GM23338 (cell line): ENCODE data around the gene KMT2C. TPM values are rescaled to one million over a fixed set of nuclear protein-coding genes. Genes with fewer than 3 reads are reported as not detected.
A peak's percentile ranks its signal among the peaks of the same experiment; 100 is the strongest.
"Not testable (repeated sequence)": the region's sequence is repeated elsewhere in the genome, so short reads cannot be mapped to it uniquely, and the experiment has no call there.

Experiments used
- ATAC-seq: fragments of 200-7000 bp; cut with Tn5 transposase; 3 replicates; pipeline ENCODE4 v1.9.1; 2020
- DNase-seq: peaks from one replicate; pipeline ENCODE4 v3.0.0-alpha.2; 2015; ENCODE audit warnings: low spot score
- H2AFZ ChIP-seq: fragments of 200-600 bp; sonication (generic); 2 replicates; pipeline ENCODE4 v1.8.0; 2016; ENCODE audit warnings: antibody characterized with exemption, mild to moderate bottlenecking, moderate library complexity
- H3F3A ChIP-seq: fragments of 200-600 bp; sonication (generic); replicated peaks from 2 replicates; pipeline ENCODE4 v1.8.0; 2017; ENCODE audit warnings: antibody characterized with exemption, mixed run types, low read depth
- H3K27ac ChIP-seq: fragments of 200-600 bp; sonication (generic); 2 replicates; pipeline ENCODE4 v1.6.1; 2016; ENCODE audit warnings: low read depth
- H3K27me3 ChIP-seq: fragments of 200-600 bp; sonication (generic); 2 replicates; pipeline ENCODE4 v1.8.0; 2016; ENCODE audit warnings: mild to moderate bottlenecking, mixed run types, moderate library complexity; ENCODE audit not compliant: insufficient read depth
- H3K36me3 ChIP-seq: fragments of 200-600 bp; sonication (generic); 2 replicates; pipeline ENCODE4 v1.8.0; 2016; ENCODE audit warnings: mild to moderate bottlenecking; ENCODE audit not compliant: insufficient read depth
- H3K4me1 ChIP-seq: fragments of 200-600 bp; sonication (generic); 2 replicates; pipeline ENCODE4 v1.8.0; 2016; ENCODE audit warnings: mild to moderate bottlenecking, moderate library complexity; ENCODE audit not compliant: insufficient read depth
- H3K4me2 ChIP-seq: fragments of 200-600 bp; sonication (generic); 2 replicates; pipeline ENCODE4 v1.7.1; 2017; ENCODE audit warnings: mixed run types
- H3K4me3 ChIP-seq: fragments of 200-600 bp; sonication (generic); 2 replicates; pipeline ENCODE4 v1.6.1; 2016; ENCODE audit warnings: mixed run types
- H3K79me2 ChIP-seq: fragments of 200-600 bp; sonication (generic); replicated peaks from 2 replicates; pipeline ENCODE4 v1.8.0; 2017; ENCODE audit warnings: mild to moderate bottlenecking; ENCODE audit not compliant: insufficient read depth
- H3K9me2 ChIP-seq: fragments of 200-600 bp; sonication (generic); 2 replicates; pipeline ENCODE4 v1.8.0; 2017; ENCODE audit not compliant: insufficient read depth
- H4K20me1 ChIP-seq: fragments of 200-600 bp; sonication (generic); replicated peaks from 2 replicates; pipeline ENCODE4 v1.8.0; 2017; ENCODE audit warnings: mild to moderate bottlenecking; ENCODE audit not compliant: insufficient read depth
- H3K27ac Mint-ChIP-seq: 2 replicates; pipeline ENCODE4 v1.8.0; 2020; ENCODE audit warnings: inconsistent platforms, mild to moderate bottlenecking, moderate library complexity, mixed read lengths
- H3K27me3 Mint-ChIP-seq: 3 replicates; pipeline ENCODE4 v1.8.0; 2022; ENCODE audit warnings: low read depth, mild to moderate bottlenecking, moderate library complexity, mixed read lengths, inconsistent platforms; ENCODE audit not compliant: insufficient read depth, poor library complexity
- H3K36me3 Mint-ChIP-seq: 3 replicates; pipeline ENCODE4 v1.8.0; 2021; ENCODE audit warnings: low read depth, mild to moderate bottlenecking, inconsistent platforms, moderate library complexity, mixed read lengths
- H3K4me1 Mint-ChIP-seq: 3 replicates; pipeline ENCODE4 v1.8.0; 2020; ENCODE audit warnings: mild to moderate bottlenecking, inconsistent platforms, mixed read lengths
- H3K4me3 Mint-ChIP-seq: 3 replicates; pipeline ENCODE4 v1.8.0; 2021; ENCODE audit warnings: moderate library complexity, mild to moderate bottlenecking, inconsistent platforms, mixed read lengths
- H3K9me3 Mint-ChIP-seq: 3 replicates; pipeline ENCODE4 v1.8.0; 2020; ENCODE audit warnings: moderate library complexity, mild to moderate bottlenecking, inconsistent platforms, mixed read lengths
- CREB1 ChIP-seq: fragments of 250-450 bp; sonication (Bioruptor Pico); IDR thresholded peaks from 2 replicates; pipeline ENCODE4 v1.5.0; 2020; ENCODE audit warnings: low read depth, mild to moderate bottlenecking, moderate library complexity
- CTCF ChIP-seq, 2 experiments: fragments of 200-600 bp in 1 of 2; sonication (generic) in 1 of 2; conservative IDR thresholded peaks; 2 replicates each; pipeline versions ENCODE4 v1.5.1 to v1.6.1; 2016 to 2017; ENCODE audit warnings: antibody characterized with exemption in 2 of 2, low read depth in 2 of 2, mild to moderate bottlenecking in 2 of 2, moderate library complexity in 1 of 2
- ZNF114 ChIP-seq: fragments of 250-450 bp; sonication (Bioruptor Pico); IDR thresholded peaks from 2 replicates; pipeline ENCODE4 v1.5.0; 2020; ENCODE audit warnings: mild to moderate bottlenecking, moderate library complexity
- ZNF331 ChIP-seq: fragments of 250-450 bp; sonication (Bioruptor Pico); IDR thresholded peaks from 2 replicates; pipeline ENCODE4 v1.5.0; 2020; ENCODE audit warnings: low read depth, mild to moderate bottlenecking, moderate library complexity
- polyA plus RNA-seq: library from polyadenylated mRNA; unstranded; fragments of >200 nt; fragmentation: Nextera tagmentation; extraction: Ambion mirVana; gene quantifications from 2 replicates; pipeline ENCODE4 v1.2.1, GENCODE V29; 2016
- total RNA-seq: library from RNA; depleted of rRNA; stranded (reverse); fragments of >200 nt; shearing (Covaris generic); gene quantifications from 2 replicates; pipeline ENCODE4 v1.2.3, GENCODE V29; 2014

Gene KMT2C
- total and polyA plus RNA-seq, 2 experiments from 2014 or later = 11.4 to 39.0 TPM

DNA sequence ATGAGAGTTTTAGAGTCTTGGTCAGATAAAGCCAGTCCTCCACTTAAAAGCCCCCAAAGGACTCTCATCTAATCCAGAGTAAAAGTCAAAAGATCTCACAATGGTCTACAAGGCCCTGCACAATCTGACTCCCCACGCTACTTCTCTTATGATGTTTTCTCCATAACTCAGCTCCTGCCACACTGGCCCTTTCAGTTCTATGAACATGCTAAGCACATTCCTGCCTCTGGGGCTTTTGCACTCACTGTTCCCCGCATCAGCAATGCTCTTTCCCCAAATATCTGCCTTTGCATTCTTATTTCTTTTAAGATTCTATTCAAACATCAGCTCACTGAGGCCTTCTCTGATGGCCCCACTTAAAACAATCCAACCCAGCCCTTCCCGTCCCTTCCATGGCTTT lies 41.6 kb downstream of the KMT2C start:
- H3K79me2 ChIP-seq = peaks cover 98% of the 10 kb centered on the region
- not testable (repeated sequence) for H3K4me3 ChIP-seq, H3F3A ChIP-seq, H3K9me2 ChIP-seq, H3K36me3 Mint-ChIP-seq, H4K20me1 ChIP-seq, H3K4me2 ChIP-seq, H3K27me3 ChIP-seq, H3K4me1 ChIP-seq, H3K4me3 Mint-ChIP-seq, H3K9me3 Mint-ChIP-seq, H3K27ac ChIP-seq, H3K36me3 ChIP-seq, H2AFZ ChIP-seq, H3K27me3 Mint-ChIP-seq
- H3K27ac Mint-ChIP-seq = peak overlapping the region; percentile 34; the same call in 1 of the 2 replicates
- DNase-seq (peak; percentile 86), ATAC-seq (peak; percentile 92)
- H3K4me1 Mint-ChIP-seq = peaks cover 20% of the 10 kb centered on the region
- TF ChIP-seq CTCF (conservative IDR thresholded peaks at IDR 0.05; ENCODE audit: low read depth in 2 of 2) = peak; percentile 47 to 63

GRCh38 chr7:152392254-152392653 lies 43.5 kb downstream of the KMT2C start:
- no peak overlapping the region for H3K4me3 ChIP-seq
- H3K27me3 Mint-ChIP-seq = no peaks in the 10 kb centered on the region
- peak overlapping the region; percentile 30; the same call in 1 of the 2 replicates for H3K27ac Mint-ChIP-seq
- no peak overlapping the region for H2AFZ ChIP-seq
- H3K27ac ChIP-seq = no peak overlapping the region
- no peak overlapping the region for H3K4me3 Mint-ChIP-seq
- H3K79me2 ChIP-seq = peaks cover 98% of the 10 kb centered on the region
- H3F3A ChIP-seq = no peaks in the 10 kb centered on the region
- no peak for TF ChIP-seq ZNF331
- no peak for TF ChIP-seq ZNF114 (CRISPR knock-in tag)
- no peak for TF ChIP-seq CREB1 (CRISPR knock-in tag)
- H3K27me3 ChIP-seq = no peaks in the 10 kb centered on the region
- peaks cover 3% of the 10 kb centered on the region; the same call in 1 of the 2 replicates for H3K4me1 ChIP-seq
- H3K4me2 ChIP-seq = no peak overlapping the region
- ATAC-seq (no peak), DNase-seq (no peak)
- H3K9me2 ChIP-seq = no peaks in the 10 kb centered on the region
- peaks cover 14% of the 10 kb centered on the region for H3K4me1 Mint-ChIP-seq
- H3K36me3 Mint-ChIP-seq = no peaks in the 10 kb centered on the region
- no peaks in the 10 kb centered on the region; the same call in 1 of the 2 replicates for H4K20me1 ChIP-seq
- H3K36me3 ChIP-seq = no peaks in the 10 kb centered on the region
- peaks cover 10% of the 10 kb centered on the region for H3K9me3 Mint-ChIP-seq

DNA sequence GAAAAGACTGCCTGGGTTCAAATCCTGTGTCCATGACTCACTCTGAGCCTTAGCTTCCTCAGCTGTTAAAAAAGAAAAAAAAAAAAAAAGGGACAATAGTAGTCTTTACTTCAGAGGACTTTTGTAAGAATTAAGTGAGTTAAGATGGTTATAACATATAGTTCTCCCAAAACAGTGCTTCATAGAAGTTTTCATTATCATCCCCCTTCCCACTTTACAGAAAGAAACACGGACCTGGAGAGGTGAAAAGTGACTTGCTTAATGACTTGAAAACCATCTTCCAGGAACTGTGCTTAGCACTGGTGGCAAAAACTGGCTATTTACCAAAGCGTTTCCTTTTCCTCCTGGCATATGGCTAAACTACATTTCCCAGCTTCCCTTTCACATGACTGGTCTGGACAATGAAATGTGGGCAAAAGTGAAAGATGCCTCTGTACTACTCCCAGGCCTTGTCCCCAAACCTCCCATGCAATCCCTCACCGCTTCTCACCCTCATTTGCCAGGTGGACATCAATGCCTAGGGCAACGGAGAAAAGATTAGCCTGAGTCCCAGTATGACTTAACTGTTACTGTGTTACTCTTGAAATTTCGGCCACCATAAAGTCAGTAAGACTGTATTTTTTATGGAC lies 49.6 kb downstream of the KMT2C start:
- not testable (repeated sequence) for H3K36me3 Mint-ChIP-seq, H2AFZ ChIP-seq, H3F3A ChIP-seq, H3K4me1 Mint-ChIP-seq, H3K27me3 Mint-ChIP-seq, H3K4me3 Mint-ChIP-seq, H4K20me1 ChIP-seq, H3K27ac Mint-ChIP-seq, H3K9me2 ChIP-seq, H3K4me2 ChIP-seq, H3K27me3 ChIP-seq, H3K4me3 ChIP-seq, H3K27ac ChIP-seq, H3K36me3 ChIP-seq, DNase-seq
- Histone ChIP-seq H3K79me2 (peaks cover 90% of the 10 kb centered on the region), H3K4me1 (peaks cover 14% of the 10 kb centered on the region; the same call in 1 of the 2 replicates)
- peaks cover 13% of the 10 kb centered on the region for H3K9me3 Mint-ChIP-seq
- ATAC-seq = peak; percentile 52; the same call in 2 of the 3 replicates

DNA sequence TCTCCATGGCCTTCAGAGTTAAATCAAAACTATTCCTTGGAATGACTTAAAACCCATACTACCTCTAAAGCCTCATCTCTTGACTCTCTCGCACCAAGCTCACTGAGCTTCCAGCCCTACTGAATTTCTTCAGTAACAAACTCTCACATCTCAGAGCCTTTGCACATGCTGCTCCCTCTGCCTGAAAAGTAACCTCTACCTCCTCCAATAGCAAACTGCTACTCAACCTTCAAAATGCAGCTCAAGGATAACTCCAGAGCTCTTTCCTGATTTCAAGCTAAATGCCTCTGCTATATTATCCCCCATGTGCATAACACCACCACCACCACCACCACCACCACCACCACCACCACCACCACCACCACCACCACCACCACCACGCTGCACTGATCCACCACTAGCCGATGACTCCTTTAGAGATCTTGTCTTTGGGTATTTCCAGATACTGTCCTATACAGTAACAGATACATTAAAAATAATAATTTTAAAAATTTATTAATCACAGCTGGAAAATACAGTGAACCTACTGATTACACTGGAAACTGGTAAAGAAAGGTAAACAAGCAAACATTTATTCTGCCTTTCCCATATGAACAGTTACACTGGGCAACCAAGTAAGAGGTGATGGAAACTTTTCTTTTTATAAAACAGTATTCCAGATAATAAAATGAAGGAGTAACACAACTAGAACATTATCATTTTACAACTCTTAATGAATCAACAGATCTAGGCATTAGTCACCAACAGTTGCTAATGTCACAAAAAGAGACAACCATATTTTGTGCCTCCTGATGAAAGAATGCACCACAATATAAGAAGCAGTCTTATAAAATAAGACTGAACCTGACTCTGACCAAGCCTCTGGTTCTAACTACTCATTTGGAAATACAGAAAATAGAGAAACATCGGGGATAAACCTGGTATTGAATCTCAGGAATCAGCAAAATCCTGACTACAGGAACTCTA lies 51.3 kb downstream of the KMT2C start:
- not testable (repeated sequence) for H3K36me3 Mint-ChIP-seq, H3K36me3 ChIP-seq, H2AFZ ChIP-seq, H3K27me3 Mint-ChIP-seq, H3K4me2 ChIP-seq, H3K27ac Mint-ChIP-seq, DNase-seq, H3K9me2 ChIP-seq, H4K20me1 ChIP-seq, H3K4me3 ChIP-seq, H3K4me3 Mint-ChIP-seq, ATAC-seq, H3K27me3 ChIP-seq, H3F3A ChIP-seq, H3K27ac ChIP-seq, H3K4me1 Mint-ChIP-seq
- Histone ChIP-seq H3K4me1 (peaks cover 14% of the 10 kb centered on the region; the same call in 1 of the 2 replicates), H3K79me2 (peaks cover 89% of the 10 kb centered on the region)
- peaks cover 20% of the 10 kb centered on the region for H3K9me3 Mint-ChIP-seq
